Stimulated activated CD8-positive, alpha-beta memory T cell treated with anti-CD3 and anti-CD28 coated beads, Interleukin-2, amount 100 ng/mL, for 48 hours (primary cell): ENCODE data around the gene MAPK7.

Experiments
- DNase-seq, 2 donors: peaks; one replicate each; pipeline ENCODE4 v3.0.0-alpha.2; 2020; ENCODE audit warnings: low read depth in 2 of 2

The MAPK7 gene

DNA sequence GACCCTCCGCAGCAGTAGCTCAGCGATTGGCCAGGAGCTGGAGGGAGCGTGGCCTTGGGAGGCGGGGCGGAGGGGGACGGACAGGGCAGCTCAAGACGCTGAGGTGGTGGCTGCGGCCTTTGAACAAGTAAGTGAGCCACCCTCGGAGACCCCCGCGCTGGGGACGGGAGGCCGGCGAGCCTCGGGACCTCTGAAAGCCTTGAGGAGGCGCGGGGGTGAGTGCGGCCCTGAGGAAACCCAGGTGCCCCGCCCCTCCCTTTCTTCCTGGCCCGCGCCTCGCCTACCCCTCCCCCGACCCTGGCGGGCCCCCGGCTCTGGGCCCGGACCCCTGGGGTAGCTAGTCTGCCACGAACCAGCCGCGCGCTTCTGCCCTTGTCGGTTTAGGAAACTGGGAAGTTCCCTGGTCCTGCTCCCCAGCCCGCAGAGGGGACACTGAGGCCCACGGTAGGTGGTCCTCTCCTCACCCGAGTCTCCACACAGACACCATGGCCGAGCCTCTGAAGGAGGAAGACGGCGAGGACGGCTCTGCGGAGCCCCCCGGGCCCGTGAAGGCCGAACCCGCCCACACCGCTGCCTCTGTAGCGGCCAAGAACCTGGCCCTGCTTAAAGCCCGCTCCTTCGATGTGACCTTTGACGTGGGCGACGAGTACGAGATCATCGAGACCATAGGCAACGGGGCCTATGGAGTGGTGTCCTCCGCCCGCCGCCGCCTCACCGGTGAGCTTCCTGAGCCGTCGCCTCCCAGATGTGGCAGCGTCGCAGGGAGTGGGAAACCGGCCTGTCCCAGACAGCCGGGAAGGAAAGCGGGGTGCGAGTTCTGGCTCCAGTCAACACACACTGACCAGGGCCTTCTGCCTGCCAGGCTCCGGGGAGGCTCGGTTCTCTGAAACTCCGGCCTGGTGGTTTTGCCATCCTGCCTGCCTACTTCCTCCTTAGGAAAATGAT lies at the start of gene MAPK7:
MAPK7 (plus strand) TSS at position 83 of the 945 bp plus-strand sequence; CDS start at position 486, 403 bp downstream.
- DNase-seq: no peak

GRCh38 chr17:19329136-19329535 lies 49.2 kb upstream of the MAPK7 start:
- no peak for DNase-seq

- DNase-seq: no peak
Observed at GRCh38 chr17:19329839-19330238, 48.5 kb upstream of the MAPK7 start.

- DNase-seq: no peak
Observed at GRCh38 chr17:19330271-19330670, 48.0 kb upstream of the MAPK7 start.

GRCh38 chr17:19331134-19331533 lies 47.2 kb upstream of the MAPK7 start:
- no peak for DNase-seq

GRCh38 chr17:19331543-19332245 lies 46.6 kb upstream of the MAPK7 start:
- DNase-seq: no peak

- no peak for DNase-seq
Observed at GRCh38 chr17:19332371-19333131, 45.7 kb upstream of the MAPK7 start.

GRCh38 chr17:19333132-19333440 lies 45.2 kb upstream of the MAPK7 start:
- DNase-seq: no peak

DNA sequence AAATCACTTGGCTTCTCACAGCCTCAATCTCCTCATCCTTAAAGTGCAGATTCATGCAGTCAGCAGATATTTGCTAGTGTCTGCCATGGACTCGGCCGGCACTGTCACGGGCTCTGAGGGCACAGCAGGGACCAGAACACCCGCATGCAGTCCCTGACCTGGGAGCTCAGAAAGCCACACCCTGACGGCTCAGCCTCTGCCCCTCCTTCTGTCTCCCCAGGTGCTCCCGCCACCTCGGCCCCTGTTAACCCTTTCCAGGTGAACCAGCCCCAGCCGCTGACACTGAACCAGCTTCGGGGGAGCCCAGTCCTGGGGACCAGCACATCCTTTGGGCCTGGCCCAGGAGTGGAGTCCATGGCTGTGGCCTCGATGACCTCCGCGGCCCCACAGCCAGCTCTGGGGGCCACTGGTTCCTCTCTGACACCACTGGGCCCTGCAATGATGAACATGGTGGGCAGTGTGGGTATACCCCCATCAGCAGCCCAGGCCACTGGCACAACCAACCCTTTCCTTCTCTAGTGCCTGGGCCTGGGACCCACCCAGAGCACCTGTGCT lies 44.5 kb upstream of the MAPK7 start:
- no peak for DNase-seq

DNA sequence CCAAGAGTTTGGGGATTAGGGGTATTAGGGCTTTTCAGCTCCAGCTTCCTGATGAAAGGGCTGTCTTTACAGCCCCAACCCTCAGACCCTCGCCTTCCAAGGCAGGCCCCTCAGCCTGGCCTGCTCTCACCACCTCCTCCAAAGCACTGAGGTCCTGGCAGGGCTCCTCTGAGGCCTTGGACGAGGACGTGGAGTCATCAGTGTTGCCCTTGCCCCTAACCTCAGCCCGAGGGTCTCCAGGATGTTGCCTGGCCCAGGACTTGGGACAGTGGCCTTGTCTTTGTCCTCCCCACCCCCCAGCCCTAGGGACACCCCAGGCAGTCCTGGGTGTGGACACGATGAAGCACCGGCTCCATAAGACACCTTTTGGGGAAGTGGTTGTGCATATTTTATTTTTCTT lies 44.0 kb upstream of the MAPK7 start:
- no peak for DNase-seq

- no peak for DNase-seq
Observed at GRCh38 chr17:19335951-19336631, 42.2 kb upstream of the MAPK7 start.

GRCh38 chr17:19336938-19337711 lies 41.2 kb upstream of the MAPK7 start:
- DNase-seq: no peak

GRCh38 chr17:19337712-19338023 lies 40.6 kb upstream of the MAPK7 start:
- no peak for DNase-seq

- DNase-seq: peak; percentile 41 to 47
Observed at GRCh38 chr17:19338031-19338990, 40.0 kb upstream of the MAPK7 start.

GRCh38 chr17:19339341-19339815 lies 38.9 kb upstream of the MAPK7 start:
- DNase-seq: no peak

DNA sequence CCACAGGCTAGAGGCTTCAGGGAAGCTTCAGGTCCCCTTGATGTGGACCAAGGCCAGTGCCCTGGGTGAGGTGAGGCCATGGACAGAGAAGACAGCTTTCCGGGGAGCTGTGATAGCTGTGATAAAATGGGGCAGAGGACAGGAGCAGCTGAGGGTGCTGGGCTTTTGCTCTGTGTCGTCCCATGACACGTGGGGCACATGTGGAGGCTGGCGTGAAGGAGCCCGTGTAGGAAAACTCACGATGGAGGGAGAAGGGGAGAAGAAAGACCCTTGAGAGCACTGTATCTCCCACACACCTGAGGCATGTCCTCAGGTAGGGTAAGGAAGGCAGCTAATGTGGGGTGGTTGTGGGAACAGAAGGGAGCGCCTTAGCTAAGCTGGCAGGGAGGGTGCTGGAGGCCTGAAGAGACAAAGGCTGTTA lies 37.1 kb upstream of the MAPK7 start:
- no peak for DNase-seq

DNA sequence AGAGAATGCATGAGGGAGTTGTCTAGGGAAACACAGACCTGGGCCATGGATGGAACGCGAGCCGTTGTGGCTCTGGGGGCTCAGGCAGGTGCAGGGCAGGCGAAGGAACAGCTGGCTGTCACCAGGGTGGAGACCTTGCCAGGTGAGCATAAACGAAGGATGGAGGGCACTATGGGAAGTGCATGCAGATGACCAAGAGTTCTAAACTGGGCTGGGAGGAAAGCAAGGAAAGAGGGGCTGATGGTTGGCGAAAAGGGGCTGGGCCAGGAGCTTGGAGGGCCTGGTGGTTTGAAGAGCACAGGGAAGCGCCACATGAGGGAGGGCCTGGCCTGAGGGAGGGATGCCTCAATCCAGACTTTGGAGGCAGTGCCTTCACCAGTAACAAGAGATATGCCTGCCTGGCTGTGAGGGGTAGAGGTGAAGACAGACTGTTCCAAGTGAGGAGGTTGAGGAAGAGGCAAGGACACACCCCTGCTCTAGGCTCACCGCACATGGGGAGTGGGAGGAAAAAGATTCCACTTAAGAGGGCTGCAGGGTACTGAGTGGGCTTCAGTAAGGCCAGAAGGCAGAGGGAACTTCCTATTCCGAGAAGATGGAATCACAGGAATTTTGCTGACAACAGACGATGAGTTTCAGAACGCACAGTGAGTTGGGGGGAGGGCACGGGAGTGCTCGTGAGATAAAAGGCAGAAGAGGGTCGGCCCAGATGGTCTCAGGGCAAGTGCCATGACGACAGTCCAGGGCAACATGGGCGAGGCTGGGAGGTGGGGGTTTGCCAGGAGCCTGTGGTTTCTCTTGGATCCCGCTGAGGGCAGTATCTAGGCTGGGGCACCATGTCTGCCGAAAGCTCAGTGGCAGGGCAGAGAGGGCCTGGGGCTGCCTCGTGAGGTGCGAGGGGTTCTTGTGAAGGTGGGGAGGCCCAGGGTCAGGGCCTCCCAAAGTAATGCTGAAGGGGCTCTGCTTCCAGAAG lies 36.4 kb upstream of the MAPK7 start:
- DNase-seq: no peak

DNA sequence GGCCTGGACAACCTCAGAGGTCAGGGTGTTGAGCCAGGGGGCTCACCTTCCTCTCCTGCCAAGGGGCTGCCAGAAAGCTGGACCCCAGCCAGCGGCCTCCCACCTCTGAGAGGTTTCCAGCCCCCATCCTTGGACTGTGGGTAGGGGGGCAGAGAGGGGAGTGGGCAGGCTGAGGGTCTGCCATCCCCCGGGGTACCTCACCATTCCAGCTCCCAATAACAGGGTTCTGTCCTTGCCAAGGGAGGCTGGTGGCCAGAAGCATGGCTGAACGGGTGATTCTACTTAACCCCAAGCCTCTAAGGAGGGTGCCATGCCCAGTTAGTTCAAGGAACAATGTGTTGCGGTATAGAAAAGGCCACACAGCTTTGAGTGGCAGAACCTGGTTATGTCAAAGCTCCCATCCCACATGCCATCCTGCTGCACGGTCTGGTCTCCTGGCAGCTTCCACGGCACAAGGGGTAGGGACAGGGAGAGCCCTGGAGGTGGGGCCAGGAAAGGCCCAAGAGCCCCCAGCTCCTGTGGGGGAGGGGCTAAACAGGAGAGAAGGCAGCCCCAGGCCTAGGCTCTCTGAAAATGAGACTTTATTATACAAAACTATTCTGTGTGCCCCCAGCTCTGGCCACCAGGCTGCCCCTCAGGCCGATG lies 35.6 kb upstream of the MAPK7 start:
- DNase-seq: no peak
